T-cell (primary cell): ENCODE results near the gene RBM38. TPM values are rescaled to one million over a fixed set of nuclear protein-coding genes. Genes with fewer than 3 reads are reported as not detected.

Experiments
- total RNA-seq, 35 experiments: library from RNA in 6 of 35; stranded (reverse) in 6 of 35; fragments of 120-200 nt in 1 of 35; gene quantifications; one replicate each; pipeline versions ENCODE4 v1.2.1 to v1.2.4 and lab custom pipeline; 2013 to 2026

RBM38 gene
- total RNA-seq, 5 donors from 2014 or later (not counting 1 experiment from before 2014, with no cell fraction given): 111 to 271 (median 124) TPM

Other genes starting within 250 kb of the RBM38 start
- gene BMP7, start 124.8 kb upstream of the RBM38 start, total RNA-seq: not detected
- gene SPO11, start 61.6 kb upstream of the RBM38 start, total RNA-seq: not detected
- gene RAE1, start 40.1 kb upstream of the RBM38 start, total RNA-seq: 10 to 100 TPM; 29.0 to 41.1 (median 29.4) TPM
- under 1 TPM in 2 of 5 donors, not detected in 3; 0.15 to 0.25 TPM for gene CTCFL, start 133.7 kb downstream of the RBM38 start, total RNA-seq
- gene PCK1, start 169.7 kb downstream of the RBM38 start, total RNA-seq: under 1 TPM in 3 of 5 donors, not detected in 2; 0.25 to 0.53 (median 0.26) TPM
- 10 to 100 TPM in 4 of 5 donors, 1 to 10 TPM in 1; 8.6 to 41.1 (median 20.6) TPM for gene ZBP1, start 229.0 kb downstream of the RBM38 start, total RNA-seq